ENCODE results near the gene ANKRD22.

The ANKRD22 gene

GRCh38 chr10:88851706-88852105, at the start of gene ANKRD22:
Gene ANKRD22, minus strand, starts transcription at chr10:88851844. Its CDS starts 237 bp downstream, at chr10:88851607.
- Mint-ChIP-seq H3K4me3 (no peak within 1 kb of the TSS), H3K4me1 (ENCODE audit: low read depth) (peaks cover 29% of the 10 kb centered on the region), H3K27me3 (peaks cover 4% of the 10 kb centered on the region), H3K9me3 (no peaks in the 10 kb centered on the region), H3K27ac (no peak within 1 kb of the TSS), H3K36me3 (ENCODE audit: low read depth) (no peaks in the 10 kb centered on the region)
- DNase-seq: no peak

DNA sequence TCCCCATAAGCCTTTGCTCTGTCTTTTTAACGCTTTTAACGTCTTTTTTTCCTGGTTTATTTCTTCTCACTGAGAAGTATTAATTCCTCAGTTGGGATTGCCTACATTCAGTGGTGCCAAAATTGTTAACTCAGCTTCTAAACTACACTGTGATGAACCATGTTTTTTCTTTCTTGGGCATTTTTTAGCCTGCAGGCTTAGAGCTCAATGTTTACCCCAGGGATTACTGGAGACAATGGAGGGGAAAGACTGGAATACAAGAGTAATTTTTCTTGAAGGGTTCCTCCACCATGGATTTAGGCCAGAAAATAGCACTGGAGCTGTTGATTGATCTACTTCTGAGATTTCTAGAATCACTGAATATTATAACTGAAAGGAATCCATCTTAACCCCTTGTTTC, 48.2 kb upstream of the ANKRD22 start:
- H3K4me1 Mint-ChIP-seq (ENCODE audit: low read depth): peaks cover 79% of the 10 kb centered on the region
- no peak overlapping the region for H3K4me3 Mint-ChIP-seq
- H3K36me3 Mint-ChIP-seq (ENCODE audit: low read depth): peaks cover 54% of the 10 kb centered on the region
- no peaks in the 10 kb centered on the region for H3K27me3 Mint-ChIP-seq
- H3K27ac Mint-ChIP-seq: peak overlapping the region; percentile 24
- DNase-seq: no peak
- no peaks in the 10 kb centered on the region for H3K9me3 Mint-ChIP-seq

DNA sequence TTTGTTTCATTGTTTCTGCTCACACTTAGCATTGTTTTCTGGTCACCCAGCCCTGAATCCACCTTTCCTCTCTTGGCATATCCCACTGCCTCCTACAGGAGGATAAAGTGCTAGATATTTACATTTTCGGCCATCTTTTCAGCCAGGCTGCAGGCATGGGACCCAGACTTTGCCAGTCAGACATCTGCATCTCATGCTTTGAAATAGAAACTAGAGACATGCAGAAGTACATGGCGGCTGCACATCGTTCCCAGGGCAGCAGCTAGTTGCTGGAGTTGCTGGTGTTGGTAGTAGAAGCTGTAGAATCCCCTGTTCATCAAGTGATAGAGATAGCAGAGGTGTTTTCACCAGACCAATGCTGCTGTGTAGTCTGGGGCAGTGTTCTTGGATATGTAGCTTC, 47.1 kb upstream of the ANKRD22 start:
- H3K36me3 Mint-ChIP-seq (ENCODE audit: low read depth): peaks cover 50% of the 10 kb centered on the region
- no peak for DNase-seq
- peaks cover 87% of the 10 kb centered on the region for H3K4me1 Mint-ChIP-seq (ENCODE audit: low read depth)
- no peaks in the 10 kb centered on the region for H3K9me3 Mint-ChIP-seq
- H3K27me3 Mint-ChIP-seq: no peaks in the 10 kb centered on the region
- peak overlapping the region; percentile 59 for H3K27ac Mint-ChIP-seq
- H3K4me3 Mint-ChIP-seq: no peak overlapping the region

- Mint-ChIP-seq H3K4me3 (peak overlapping the region; percentile 47), H3K27me3 (no peaks in the 10 kb centered on the region), H3K27ac (peak overlapping the region; percentile 92), H3K4me1 (ENCODE audit: low read depth) (peaks cover 82% of the 10 kb centered on the region), H3K36me3 (ENCODE audit: low read depth) (peaks cover 42% of the 10 kb centered on the region), H3K9me3 (no peaks in the 10 kb centered on the region)
- no peak for DNase-seq
These were observed 45.6 kb upstream of the ANKRD22 start for GRCh38 chr10:88896994-88897853.

DNA sequence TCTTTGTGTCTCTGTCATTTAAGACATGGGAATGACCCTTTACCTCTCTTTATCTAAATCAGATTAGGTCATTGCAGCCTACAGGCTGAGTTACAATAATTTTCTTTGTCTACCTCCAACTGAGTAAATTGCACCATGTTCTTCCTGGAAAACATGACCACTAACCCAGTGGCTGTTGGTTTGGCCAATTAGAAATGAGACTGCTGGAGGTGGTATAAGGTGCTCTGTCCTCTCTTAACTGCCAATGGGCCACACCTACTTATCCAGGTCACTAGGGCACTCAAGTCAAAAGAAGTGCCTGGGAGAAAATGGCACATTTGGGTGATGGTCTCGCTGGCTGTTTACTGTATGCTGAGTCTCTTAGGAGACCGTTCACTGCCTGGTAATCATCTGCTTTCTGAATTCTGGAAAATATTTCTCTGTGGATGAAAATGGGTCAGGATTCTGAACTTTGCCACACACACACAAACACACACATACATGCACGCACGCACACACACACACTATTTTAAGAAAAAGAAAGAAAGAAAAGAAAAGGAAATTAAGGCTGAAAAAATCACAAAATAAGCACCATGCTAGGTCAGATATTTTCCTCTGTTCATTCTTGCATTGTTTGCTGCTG, 44.8 kb upstream of the ANKRD22 start:
- Mint-ChIP-seq H3K27me3 (no peaks in the 10 kb centered on the region), H3K27ac (peak overlapping the region; percentile 92), H3K4me3 (peak overlapping the region; percentile 47), H3K4me1 (ENCODE audit: low read depth) (peaks cover 78% of the 10 kb centered on the region), H3K9me3 (no peaks in the 10 kb centered on the region), H3K36me3 (ENCODE audit: low read depth) (peaks cover 37% of the 10 kb centered on the region)
- no peak for DNase-seq

DNA sequence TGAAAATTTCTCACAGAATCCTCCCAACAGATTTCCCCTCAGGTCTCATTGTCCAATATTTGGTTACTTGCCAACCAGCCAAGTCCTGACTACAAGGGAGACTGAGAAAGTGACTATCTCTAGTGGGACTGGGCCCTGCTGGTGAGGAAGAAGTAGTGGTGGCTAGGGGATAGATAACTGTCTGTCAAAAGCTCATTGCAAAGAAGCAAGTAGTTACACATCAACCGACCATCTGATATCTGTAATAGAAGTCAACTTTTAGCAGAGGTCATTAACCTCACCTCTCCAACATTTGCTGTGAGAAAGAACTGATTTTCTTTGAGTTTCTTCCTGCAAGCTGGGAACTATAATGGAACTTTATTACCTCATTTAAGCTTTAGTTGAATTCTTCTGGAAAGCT, 43.6 kb upstream of the ANKRD22 start:
- no peak overlapping the region for H3K4me3 Mint-ChIP-seq
- peaks cover 72% of the 10 kb centered on the region for H3K4me1 Mint-ChIP-seq (ENCODE audit: low read depth)
- H3K36me3 Mint-ChIP-seq (ENCODE audit: low read depth): peaks cover 34% of the 10 kb centered on the region
- no peak for DNase-seq
- no peaks in the 10 kb centered on the region for H3K27me3 Mint-ChIP-seq
- no peak overlapping the region for H3K27ac Mint-ChIP-seq
- H3K9me3 Mint-ChIP-seq: no peaks in the 10 kb centered on the region

DNA sequence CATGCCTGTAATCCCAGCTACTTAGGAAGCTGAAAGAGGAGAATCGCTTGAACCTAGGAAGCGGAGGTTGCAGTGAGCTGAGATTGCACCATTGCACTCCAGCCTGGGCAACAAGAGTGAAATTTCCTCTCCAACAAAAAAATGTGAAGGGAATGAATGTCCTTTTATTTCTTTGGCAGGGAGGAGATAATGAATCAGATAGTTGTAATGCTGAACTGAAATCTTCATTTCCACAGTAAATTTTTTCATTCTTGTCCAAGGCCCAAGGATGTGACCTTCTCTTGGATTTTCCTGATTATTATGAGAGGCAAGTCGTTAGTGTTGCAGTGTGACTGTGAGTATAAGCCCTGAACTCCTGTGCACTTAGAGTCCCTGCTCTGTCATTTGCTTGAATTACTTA, 42.0 kb upstream of the ANKRD22 start:
- no peak overlapping the region for H3K27ac Mint-ChIP-seq
- H3K9me3 Mint-ChIP-seq: no peaks in the 10 kb centered on the region
- H3K4me3 Mint-ChIP-seq: no peak overlapping the region
- no peak for DNase-seq
- peaks cover 28% of the 10 kb centered on the region for H3K36me3 Mint-ChIP-seq (ENCODE audit: low read depth)
- no peaks in the 10 kb centered on the region for H3K27me3 Mint-ChIP-seq
- peaks cover 71% of the 10 kb centered on the region for H3K4me1 Mint-ChIP-seq (ENCODE audit: low read depth)

DNA sequence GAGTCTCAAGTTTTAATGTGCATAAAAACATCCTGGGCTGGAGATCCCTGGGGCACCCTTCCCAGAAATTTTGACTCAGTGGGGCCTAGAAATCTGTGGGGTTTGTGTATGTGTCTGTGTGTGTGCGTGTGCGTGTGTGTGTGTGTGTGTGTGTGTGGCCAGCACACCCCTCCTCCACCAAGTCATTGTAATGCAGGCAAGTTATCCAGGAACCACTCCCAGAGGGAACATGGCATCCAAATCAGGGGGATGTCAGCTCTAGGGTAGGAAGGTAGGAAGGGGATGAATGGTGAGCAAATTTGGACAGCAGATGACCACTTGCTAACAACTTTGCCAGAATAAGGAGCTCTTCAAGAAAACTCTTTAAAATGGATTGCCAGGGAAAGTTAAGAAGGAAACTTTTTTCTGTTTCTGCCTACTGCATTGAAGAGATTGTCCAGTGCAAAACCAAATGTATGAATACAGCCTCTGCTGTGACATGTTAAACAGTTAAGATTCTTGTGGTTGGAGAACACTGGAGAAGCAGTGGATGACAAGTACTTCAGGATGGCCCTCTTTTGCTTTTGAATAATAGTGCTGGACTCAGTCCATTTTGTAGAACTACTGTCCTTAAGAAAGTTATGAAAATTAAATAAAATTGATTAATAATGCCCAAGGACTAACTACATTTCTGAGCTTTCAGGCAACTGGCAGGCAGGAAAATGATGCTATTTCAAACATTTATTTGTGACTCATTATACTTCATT, 40.8 kb upstream of the ANKRD22 start:
- peaks cover 71% of the 10 kb centered on the region for H3K4me1 Mint-ChIP-seq (ENCODE audit: low read depth)
- H3K36me3 Mint-ChIP-seq (ENCODE audit: low read depth): peaks cover 28% of the 10 kb centered on the region
- H3K4me3 Mint-ChIP-seq: no peak overlapping the region

GRCh38 chr10:88890681-88891381, 39.2 kb upstream of the ANKRD22 start:
- Mint-ChIP-seq H3K27me3 (no peaks in the 10 kb centered on the region), H3K27ac (no peak overlapping the region), H3K9me3 (no peaks in the 10 kb centered on the region), H3K4me1 (ENCODE audit: low read depth) (peaks cover 70% of the 10 kb centered on the region), H3K36me3 (ENCODE audit: low read depth) (peaks cover 22% of the 10 kb centered on the region), H3K4me3 (no peak overlapping the region)
- no peak for DNase-seq

More for the DNA sequence above, 40.8 kb upstream of the ANKRD22 start:
- no peaks in the 10 kb centered on the region for H3K27me3 Mint-ChIP-seq
- DNase-seq: no peak
- H3K9me3 Mint-ChIP-seq: no peaks in the 10 kb centered on the region
- no peak overlapping the region for H3K27ac Mint-ChIP-seq

GRCh38 chr10:88889559-88890337, 38.1 kb upstream of the ANKRD22 start:
- DNase-seq: no peak
- peaks cover 73% of the 10 kb centered on the region for H3K4me1 Mint-ChIP-seq (ENCODE audit: low read depth)
- peaks cover 15% of the 10 kb centered on the region for H3K36me3 Mint-ChIP-seq (ENCODE audit: low read depth)
- no peaks in the 10 kb centered on the region for H3K27me3 Mint-ChIP-seq
- H3K4me3 Mint-ChIP-seq: no peak overlapping the region
- no peaks in the 10 kb centered on the region for H3K9me3 Mint-ChIP-seq
- H3K27ac Mint-ChIP-seq: no peak overlapping the region

DNA sequence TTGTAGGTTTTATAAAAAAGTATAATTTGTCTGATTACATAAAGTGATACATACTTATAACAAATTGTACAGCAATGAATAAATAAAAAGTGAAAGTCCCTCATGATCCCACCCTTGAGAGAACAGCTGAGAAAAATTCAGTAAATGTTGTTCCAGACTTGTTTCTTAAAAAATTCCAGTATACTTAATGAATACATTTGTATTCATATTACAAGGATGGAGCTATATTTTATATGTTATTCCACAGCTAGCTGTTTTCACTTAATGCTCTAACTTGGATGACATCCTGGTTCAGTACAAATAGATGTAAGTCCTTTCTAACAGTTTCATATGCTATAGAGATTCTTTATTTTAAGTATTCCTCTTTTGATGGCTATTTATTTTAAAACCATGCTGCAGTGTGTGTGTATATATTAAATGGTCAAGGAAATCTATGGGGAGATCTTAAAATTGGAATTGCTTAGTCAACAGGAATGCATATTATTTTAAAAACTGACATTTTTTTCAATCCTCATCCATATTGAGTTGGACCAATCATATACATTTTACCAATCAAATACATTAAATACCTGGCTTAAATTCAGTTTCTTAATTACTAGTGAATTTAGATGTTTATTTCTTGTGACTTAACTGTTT, 37.3 kb upstream of the ANKRD22 start:
- no peaks in the 10 kb centered on the region for H3K9me3 Mint-ChIP-seq
- peaks cover 9% of the 10 kb centered on the region for H3K36me3 Mint-ChIP-seq (ENCODE audit: low read depth)
- H3K4me3 Mint-ChIP-seq: no peak overlapping the region
- peaks cover 74% of the 10 kb centered on the region for H3K4me1 Mint-ChIP-seq (ENCODE audit: low read depth)
- H3K27ac Mint-ChIP-seq: no peak overlapping the region
- no peak for DNase-seq
- no peaks in the 10 kb centered on the region for H3K27me3 Mint-ChIP-seq

- no peak for DNase-seq
- Mint-ChIP-seq H3K36me3 (ENCODE audit: low read depth) (peaks cover 21% of the 10 kb centered on the region), H3K4me3 (no peak overlapping the region), H3K27me3 (no peaks in the 10 kb centered on the region), H3K9me3 (no peaks in the 10 kb centered on the region), H3K4me1 (ENCODE audit: low read depth) (peaks cover 85% of the 10 kb centered on the region), H3K27ac (no peak overlapping the region)
These were observed 34.9 kb upstream of the ANKRD22 start for GRCh38 chr10:88886557-88886956.

DNA sequence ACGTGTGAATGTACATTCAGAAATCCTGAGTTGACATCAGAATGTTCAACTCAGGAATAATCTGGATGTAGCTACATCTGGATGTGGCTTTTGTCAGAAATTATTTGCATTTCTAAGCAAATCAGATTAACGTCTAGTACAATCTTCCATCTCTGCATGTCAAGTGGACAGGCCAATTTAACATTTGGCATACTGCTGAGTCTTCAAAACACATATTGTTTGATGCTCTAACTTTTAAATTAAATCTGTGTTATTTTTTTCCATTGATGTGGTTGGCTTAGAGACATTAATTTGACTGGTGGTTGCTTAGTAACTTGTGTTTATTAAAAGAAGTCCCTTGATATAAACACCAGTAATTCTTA, 31.8 kb upstream of the ANKRD22 start:
- H3K9me3 Mint-ChIP-seq: no peaks in the 10 kb centered on the region
- H3K36me3 Mint-ChIP-seq (ENCODE audit: low read depth): peaks cover 37% of the 10 kb centered on the region
- peaks cover 84% of the 10 kb centered on the region for H3K4me1 Mint-ChIP-seq (ENCODE audit: low read depth)
- DNase-seq: no peak
- peak overlapping the region; percentile 93 for H3K4me3 Mint-ChIP-seq
- peak overlapping the region; percentile 4 for H3K27ac Mint-ChIP-seq
- H3K27me3 Mint-ChIP-seq: no peaks in the 10 kb centered on the region
